Progenitor cell of endocrine pancreas (in vitro differentiated cells): ENCODE measurements around the gene SV2B. TPM values are rescaled to one million over a fixed set of nuclear protein-coding genes. Genes with fewer than 3 reads are reported as not detected.

ENCODE experiments used
- DNase-seq: peaks from one replicate; pipeline ENCODE4 v3.0.0; 2021; ENCODE audit warnings: low spot score; ENCODE audit not compliant: unreplicated experiment
- H3K27ac Mint-ChIP-seq: 2 replicates; pipeline ENCODE4 v1.8.0; 2021; ENCODE audit warnings: mild to moderate bottlenecking, moderate library complexity, mixed read lengths
- H3K27me3 Mint-ChIP-seq: 2 replicates; pipeline ENCODE4 v1.8.0; 2021; ENCODE audit warnings: mixed read lengths
- H3K36me3 Mint-ChIP-seq: 2 replicates; pipeline ENCODE4 v1.8.0; 2022; ENCODE audit warnings: mixed read lengths; ENCODE audit not compliant: insufficient read depth
- H3K4me1 Mint-ChIP-seq: 2 replicates; pipeline ENCODE4 v1.8.0; 2021; ENCODE audit warnings: low read depth, mixed read lengths
- H3K4me3 Mint-ChIP-seq: 2 replicates; pipeline ENCODE4 v1.8.0; 2021; ENCODE audit warnings: low read depth, mild to moderate bottlenecking, moderate library complexity, mixed read lengths
- H3K9me3 Mint-ChIP-seq: 2 replicates; pipeline ENCODE4 v1.8.0; 2021; ENCODE audit warnings: low read depth, mixed read lengths
- total RNA-seq: library from RNA; stranded (reverse); gene quantifications from 2 replicates; pipeline ENCODE4 v1.2.1, GENCODE V29; 2021
- TF ChIP-seq, protein P1 (sequence below): fragments of 200-600 bp; sonication (generic); IDR thresholded peaks from one replicate; pipeline ENCODE4 v1.5.0; 2021; ENCODE audit warnings: antibody characterized with exemption, mild to moderate bottlenecking; ENCODE audit not compliant: unreplicated experiment

SV2B gene
- total RNA-seq, 1 donor from 2014 or later: 19.9 TPM

DNA sequence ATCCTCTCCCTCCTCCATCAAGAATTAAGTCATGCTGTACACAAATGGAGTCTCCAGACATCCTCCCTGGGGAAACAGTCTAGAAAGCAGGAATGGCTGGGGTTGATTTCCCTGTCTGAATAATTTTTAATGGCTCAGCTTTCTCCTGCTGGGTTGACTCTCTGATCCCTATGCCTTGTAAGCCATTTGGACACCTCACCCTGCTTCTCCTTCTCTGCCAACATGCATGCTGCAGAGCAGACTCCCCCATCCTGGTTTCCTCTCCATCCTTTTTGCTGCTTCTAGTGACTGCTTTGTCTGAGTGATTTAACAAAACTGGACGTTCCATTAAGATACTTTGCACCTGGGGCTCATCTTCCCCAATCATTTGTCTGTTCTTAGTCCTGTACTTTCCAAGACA is 22.2 kb downstream of the SV2B start:
- H3K9me3 Mint-ChIP-seq: no peaks in the 10 kb centered on the region
- DNase-seq: no peak
- peaks cover 4% of the 10 kb centered on the region for H3K36me3 Mint-ChIP-seq
- TF ChIP-seq, protein P1, sequence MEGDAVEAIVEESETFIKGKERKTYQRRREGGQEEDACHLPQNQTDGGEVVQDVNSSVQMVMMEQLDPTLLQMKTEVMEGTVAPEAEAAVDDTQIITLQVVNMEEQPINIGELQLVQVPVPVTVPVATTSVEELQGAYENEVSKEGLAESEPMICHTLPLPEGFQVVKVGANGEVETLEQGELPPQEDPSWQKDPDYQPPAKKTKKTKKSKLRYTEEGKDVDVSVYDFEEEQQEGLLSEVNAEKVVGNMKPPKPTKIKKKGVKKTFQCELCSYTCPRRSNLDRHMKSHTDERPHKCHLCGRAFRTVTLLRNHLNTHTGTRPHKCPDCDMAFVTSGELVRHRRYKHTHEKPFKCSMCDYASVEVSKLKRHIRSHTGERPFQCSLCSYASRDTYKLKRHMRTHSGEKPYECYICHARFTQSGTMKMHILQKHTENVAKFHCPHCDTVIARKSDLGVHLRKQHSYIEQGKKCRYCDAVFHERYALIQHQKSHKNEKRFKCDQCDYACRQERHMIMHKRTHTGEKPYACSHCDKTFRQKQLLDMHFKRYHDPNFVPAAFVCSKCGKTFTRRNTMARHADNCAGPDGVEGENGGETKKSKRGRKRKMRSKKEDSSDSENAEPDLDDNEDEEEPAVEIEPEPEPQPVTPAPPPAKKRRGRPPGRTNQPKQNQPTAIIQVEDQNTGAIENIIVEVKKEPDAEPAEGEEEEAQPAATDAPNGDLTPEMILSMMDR: no peak
- no peaks in the 10 kb centered on the region for H3K4me1 Mint-ChIP-seq
- no peak overlapping the region for H3K27ac Mint-ChIP-seq
- no peak overlapping the region for H3K4me3 Mint-ChIP-seq
- peaks cover 13% of the 10 kb centered on the region for H3K27me3 Mint-ChIP-seq

DNA sequence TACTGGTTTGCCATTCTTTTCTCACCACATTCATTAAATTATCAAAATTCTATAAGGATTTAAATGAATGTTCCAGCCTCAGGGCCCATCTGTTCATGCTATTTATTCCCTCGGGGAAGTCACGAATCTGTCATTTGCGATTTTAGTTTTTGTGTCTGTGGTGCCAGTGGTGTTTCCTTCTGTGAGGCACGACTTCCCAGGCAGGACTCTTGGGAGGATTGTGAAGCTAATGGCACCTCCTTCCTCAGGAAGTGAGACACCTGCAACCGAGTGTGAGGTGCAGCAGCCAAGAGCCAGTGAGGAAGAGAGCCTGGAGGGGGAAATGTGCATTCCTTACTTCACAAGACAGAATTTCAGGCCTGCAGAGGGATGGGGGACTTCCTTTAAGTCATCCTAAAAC is 24.1 kb downstream of the SV2B start:
- Mint-ChIP-seq H3K4me1 (peaks cover 2% of the 10 kb centered on the region), H3K36me3 (peaks cover 2% of the 10 kb centered on the region), H3K27ac (no peak overlapping the region), H3K9me3 (no peaks in the 10 kb centered on the region), H3K27me3 (peaks cover 19% of the 10 kb centered on the region), H3K4me3 (no peak overlapping the region)
- TF ChIP-seq, protein P1: no peak
- no peak for DNase-seq

DNA sequence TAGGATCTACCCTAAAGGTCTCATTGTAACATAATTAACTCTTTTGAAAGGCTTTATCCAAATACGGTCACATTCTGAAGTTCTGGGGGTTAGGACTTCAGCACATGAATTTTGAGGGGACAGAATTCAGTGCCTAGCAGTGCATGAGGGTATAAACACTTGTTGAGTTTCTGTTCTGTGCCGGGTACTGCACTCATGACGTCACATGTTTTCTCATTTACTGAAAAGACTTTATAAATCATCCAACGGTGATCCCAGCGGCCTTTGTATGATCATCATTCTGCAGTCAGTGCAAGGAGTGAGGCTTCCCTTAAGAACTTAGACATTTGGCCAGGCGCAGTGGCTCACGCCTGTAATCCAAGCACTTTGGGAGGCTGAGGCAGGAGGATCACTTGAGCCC is 25.1 kb downstream of the SV2B start:
- DNase-seq: no peak
- H3K27ac Mint-ChIP-seq: no peak overlapping the region
- H3K4me3 Mint-ChIP-seq: no peak overlapping the region
- H3K9me3 Mint-ChIP-seq: no peaks in the 10 kb centered on the region
- peaks cover 19% of the 10 kb centered on the region for H3K27me3 Mint-ChIP-seq
- no peaks in the 10 kb centered on the region for H3K36me3 Mint-ChIP-seq
- H3K4me1 Mint-ChIP-seq: peaks cover 2% of the 10 kb centered on the region
- TF ChIP-seq, protein P1: no peak

DNA sequence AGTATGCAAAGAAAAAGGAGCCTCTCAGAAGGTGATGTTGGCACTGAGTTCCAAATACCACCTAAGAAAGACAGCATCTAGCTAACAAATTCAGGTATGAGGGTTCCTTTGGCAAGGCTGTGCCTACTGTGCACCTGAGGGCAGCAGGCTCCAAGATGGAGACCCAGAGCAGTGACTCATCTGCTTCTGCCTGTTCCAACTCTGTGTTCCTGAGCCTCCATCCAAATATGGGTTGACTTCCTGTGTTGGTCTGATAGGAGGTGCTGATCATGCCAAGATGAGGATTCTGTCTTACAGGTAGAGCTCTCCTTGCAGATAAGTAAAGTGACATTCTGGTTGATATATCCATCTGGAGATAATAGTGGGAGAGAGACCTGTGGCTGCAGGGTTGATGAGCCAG is 26.0 kb downstream of the SV2B start:
- DNase-seq: no peak
- no peak overlapping the region for H3K4me3 Mint-ChIP-seq
- peaks cover 2% of the 10 kb centered on the region for H3K4me1 Mint-ChIP-seq
- H3K27me3 Mint-ChIP-seq: peaks cover 16% of the 10 kb centered on the region
- no peaks in the 10 kb centered on the region for H3K9me3 Mint-ChIP-seq
- TF ChIP-seq, protein P1: no peak
- no peaks in the 10 kb centered on the region for H3K36me3 Mint-ChIP-seq
- H3K27ac Mint-ChIP-seq: no peak overlapping the region

DNA sequence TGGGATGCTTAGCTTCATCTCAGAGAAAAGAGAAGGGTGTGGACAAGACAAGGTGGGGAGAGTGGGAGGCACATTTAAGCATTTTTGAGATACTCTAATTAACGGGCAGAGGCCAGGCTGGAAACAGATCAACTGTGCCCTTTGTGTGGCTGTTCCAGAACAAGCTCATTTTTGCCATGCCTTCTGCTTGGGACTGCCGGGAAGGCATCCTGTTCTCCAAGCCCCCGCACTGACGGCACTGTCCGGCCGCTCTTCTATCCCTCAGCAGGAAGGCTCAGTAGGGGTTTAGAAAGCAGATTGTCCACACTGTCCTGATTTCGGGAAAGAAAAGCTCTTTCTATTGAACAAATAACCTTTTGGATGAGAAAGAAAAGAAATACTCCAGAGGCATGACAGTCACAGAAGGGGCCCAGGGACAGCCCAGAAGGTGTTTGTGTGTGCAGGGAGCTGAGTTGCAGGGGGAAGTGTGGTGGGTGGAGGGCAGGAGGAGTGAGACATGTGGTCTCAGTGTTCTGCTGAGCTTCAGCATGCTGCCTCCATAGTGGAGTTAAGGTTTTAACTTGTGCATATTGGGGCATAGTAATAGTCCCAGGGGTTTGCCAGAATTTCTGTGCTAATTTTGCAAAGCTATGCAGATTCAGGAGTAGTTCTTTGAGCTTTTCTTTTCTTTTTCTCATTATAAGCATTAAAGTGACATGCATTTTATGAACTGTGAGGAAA is 27.3 kb downstream of the SV2B start:
- no peak for DNase-seq
- H3K36me3 Mint-ChIP-seq: no peaks in the 10 kb centered on the region
- no peak overlapping the region for H3K4me3 Mint-ChIP-seq
- TF ChIP-seq, protein P1: no peak
- H3K27me3 Mint-ChIP-seq: peaks cover 16% of the 10 kb centered on the region
- H3K27ac Mint-ChIP-seq: no peak overlapping the region
- no peaks in the 10 kb centered on the region for H3K9me3 Mint-ChIP-seq
- H3K4me1 Mint-ChIP-seq: peaks cover 2% of the 10 kb centered on the region
